ENCODE data around the gene SERPINA4.

Gene SERPINA4

DNA sequence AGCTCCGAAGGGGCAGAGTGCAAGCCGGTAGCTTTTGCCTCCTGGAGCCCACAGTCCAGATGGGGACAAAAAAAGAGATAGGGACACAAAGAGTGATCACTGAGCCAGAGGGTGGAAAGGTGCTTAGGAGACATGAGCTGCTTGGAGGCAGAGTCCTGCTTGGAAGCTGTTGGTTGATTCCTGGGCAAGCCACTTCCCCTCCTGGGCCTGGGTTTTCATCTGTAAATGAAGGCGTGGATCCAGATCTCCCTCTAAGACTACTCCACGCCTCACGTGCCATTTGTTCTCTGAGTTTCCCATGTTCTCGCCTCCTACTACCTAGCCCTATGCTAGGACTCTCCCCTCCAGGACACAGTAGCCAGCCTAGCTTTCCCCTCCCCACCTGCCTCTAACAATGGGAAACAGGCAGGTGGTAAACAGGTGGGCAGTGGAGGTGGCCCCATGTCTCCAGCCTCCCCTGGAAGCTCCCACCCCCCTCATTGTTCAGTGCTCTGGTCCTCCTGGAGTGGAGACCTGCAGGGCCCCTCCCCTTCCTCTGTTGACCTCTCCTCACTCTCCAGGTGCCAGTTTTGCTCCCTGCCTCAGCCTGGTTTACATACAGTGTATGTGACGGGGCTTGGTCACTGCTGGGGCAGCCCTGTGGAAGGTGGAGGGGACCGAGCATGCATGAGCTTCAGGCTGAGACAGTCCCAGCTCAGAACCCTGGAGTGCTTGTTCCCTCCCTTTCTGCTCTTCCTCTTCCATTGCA is 54.8 kb downstream of the SERPINA4 start:
- DNase-seq (ENCODE audit: low read depth in 2 of 2), result no peak

DNA sequence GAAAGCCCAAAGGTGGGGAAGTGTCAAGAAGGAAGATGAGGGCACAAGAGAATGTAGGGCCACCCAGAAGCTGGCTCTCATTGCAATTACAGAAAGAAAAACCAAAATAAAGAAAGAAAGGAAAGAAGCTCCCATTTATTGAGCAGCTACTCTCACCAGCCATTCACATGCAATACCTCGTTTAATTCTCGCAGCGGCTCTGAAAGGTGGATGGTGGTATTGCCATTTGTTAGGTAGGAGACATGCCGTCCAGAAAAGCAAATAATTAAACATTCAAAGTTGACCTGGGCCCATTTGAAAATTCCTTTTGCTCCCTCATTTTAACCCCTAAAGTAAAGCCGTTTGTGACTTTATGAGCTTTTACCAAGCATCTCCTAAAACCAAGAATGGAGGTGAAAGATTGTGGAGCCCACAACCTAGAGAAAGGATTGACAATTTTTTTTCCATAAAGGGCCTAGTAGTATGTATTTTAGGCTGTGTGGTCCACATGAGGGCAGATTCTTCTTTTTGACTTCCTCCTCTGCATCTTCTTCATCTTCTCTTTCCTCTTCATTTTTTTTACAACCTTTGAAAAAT is 56.2 kb downstream of the SERPINA4 start:
- DNase-seq (ENCODE audit: low read depth in 2 of 2), result no peak

GRCh38 chr14:94617988-94618822 is 57.0 kb downstream of the SERPINA4 start:
- no peak for DNase-seq (ENCODE audit: low read depth in 2 of 2)

GRCh38 chr14:94619297-94619696 is 58.1 kb downstream of the SERPINA4 start:
- no peak for DNase-seq (ENCODE audit: low read depth in 2 of 2)
